HFF-Myc (cell line): ENCODE measurements around the gene FRMPD1.

ENCODE experiments used
- DNase-seq: peaks from one replicate; pipeline ENCODE4 v3.0.0-alpha.2; 2011; ENCODE audit warnings: low read depth; ENCODE audit errors: extremely low read depth
- H3K4me3 ChIP-seq: replicated peaks from 2 replicates; pipeline ENCODE4 v1.5.1; 2011; ENCODE audit warnings: low read depth, mild to moderate bottlenecking, control low read depth, low read length
- TF ChIP-seq, protein P1 (sequence below): IDR thresholded peaks from 2 replicates; pipeline ENCODE4 v1.5.1; 2012; ENCODE audit warnings: mild to moderate bottlenecking, low read depth, low read length, control low read depth; ENCODE audit errors: missing control alignments

The FRMPD1 gene

DNA sequence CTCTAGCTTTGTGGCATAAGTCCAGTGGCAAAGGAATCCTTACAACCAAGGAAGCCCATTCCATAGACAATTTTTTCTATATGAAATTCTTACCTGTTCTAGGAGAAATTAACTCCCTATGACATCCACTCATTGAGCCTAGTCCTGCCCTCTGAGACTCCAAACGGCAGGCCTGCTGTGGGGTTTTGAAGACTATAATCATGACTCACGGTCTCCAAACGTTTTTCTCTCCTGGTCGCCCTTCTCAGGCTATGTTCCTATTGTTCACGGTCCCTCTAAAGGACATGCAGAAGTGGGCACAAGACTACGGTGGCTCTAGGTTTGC lies 133.5 kb downstream of the FRMPD1 start:
- DNase-seq = no peak

DNA sequence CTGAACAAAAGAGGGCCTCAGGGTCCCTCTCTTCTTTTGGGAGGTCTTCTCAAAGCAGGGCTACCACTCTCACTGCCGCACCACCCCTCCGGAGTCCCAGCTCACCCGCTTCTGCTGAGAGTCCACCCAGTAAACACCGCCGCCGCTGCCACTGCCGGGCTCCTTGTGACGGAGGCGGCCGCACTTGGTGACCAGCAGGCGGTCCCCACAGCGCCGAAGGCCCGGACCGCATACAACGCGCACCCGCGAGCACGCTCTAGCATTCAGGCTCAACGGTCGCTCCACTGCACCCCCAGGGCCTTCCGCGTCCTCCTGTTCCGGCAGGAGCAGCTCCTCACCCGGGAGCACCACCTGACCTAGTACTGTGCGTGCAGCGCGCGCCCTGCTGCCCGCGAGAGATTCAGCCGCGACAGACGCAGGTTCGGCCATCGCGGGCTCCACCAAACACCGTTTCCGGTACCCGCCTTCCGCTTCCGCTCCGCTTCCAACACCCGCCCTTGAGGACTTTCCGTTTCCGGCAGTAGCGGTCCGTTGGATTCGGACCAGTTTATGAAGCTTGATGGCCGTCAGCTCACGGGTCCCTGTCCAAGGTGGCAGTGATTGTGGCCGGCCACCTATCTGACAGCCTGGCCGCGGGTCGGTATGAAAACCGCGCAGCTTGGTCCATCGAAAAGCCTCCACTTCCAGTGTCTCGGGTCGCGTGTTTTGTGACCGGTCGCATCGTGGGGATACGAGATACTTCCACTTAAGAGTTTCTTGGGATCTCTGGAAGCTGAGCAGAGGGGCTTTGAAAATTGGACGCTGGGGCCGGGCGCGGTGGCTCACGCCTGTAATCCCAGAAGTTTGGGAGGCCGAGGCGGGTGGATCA lies 134.1 kb downstream of the FRMPD1 start, which contains the start of gene EXOSC3:
TSS of gene EXOSC3 (minus strand) at position 449 of the 868 bp plus-strand sequence. CDS start at position 429, 20 bp downstream.
- peak within 1 kb of the TSS; percentile 83 for H3K4me3 ChIP-seq
- DNase-seq = peak; percentile 67
- TF ChIP-seq, protein P1, sequence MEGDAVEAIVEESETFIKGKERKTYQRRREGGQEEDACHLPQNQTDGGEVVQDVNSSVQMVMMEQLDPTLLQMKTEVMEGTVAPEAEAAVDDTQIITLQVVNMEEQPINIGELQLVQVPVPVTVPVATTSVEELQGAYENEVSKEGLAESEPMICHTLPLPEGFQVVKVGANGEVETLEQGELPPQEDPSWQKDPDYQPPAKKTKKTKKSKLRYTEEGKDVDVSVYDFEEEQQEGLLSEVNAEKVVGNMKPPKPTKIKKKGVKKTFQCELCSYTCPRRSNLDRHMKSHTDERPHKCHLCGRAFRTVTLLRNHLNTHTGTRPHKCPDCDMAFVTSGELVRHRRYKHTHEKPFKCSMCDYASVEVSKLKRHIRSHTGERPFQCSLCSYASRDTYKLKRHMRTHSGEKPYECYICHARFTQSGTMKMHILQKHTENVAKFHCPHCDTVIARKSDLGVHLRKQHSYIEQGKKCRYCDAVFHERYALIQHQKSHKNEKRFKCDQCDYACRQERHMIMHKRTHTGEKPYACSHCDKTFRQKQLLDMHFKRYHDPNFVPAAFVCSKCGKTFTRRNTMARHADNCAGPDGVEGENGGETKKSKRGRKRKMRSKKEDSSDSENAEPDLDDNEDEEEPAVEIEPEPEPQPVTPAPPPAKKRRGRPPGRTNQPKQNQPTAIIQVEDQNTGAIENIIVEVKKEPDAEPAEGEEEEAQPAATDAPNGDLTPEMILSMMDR = no peak

More for the DNA sequence above, 133.5 kb downstream of the FRMPD1 start:
- TF ChIP-seq, protein P1 = no peak
- peak overlapping the region; percentile 83 for H3K4me3 ChIP-seq

DNA sequence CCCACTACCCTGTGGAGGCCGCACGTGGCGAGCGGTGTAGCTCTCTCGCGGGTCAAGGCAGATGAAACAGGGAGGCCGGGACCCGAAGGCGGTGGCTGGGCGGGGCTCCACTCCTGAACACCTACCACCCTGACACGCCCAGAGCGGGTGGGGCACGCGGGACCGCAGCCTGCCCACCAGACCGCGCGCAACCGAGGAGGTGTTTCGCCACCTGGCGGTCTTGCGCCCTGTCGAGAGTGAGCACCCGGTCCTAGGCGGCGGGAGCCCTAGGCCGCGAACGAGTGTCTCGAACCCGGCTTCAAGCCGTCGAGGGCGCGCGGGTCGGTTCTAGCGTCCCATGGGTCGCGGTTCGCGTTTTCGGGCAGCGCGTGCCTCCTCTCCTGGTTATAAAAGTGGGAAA lies 136.3 kb downstream of the FRMPD1 start:
- no peak overlapping the region for H3K4me3 ChIP-seq
- DNase-seq = no peak
- TF ChIP-seq, protein P1 = no peak

DNA sequence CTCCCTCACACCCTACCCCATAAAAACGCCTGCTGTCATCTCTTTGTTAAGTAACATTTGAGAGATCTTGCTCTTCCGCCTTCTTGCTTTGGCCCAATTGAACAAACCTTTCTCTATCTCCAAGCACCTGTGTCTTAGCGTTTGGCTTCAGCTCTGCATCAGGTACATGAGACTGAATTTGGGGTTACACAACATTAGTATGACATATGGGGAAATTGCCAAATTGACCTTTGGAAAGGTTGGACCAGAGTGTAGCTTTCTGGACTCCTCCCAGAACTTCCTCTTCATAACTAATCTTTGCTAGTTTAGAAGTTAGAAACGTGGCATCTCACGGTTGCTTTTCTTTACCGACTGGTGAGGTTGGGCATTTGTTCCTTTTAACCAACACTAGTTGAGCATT lies 137.6 kb downstream of the FRMPD1 start:
- no peak for DNase-seq
- no peak overlapping the region for H3K4me3 ChIP-seq
- TF ChIP-seq, protein P1 = no peak

DNA sequence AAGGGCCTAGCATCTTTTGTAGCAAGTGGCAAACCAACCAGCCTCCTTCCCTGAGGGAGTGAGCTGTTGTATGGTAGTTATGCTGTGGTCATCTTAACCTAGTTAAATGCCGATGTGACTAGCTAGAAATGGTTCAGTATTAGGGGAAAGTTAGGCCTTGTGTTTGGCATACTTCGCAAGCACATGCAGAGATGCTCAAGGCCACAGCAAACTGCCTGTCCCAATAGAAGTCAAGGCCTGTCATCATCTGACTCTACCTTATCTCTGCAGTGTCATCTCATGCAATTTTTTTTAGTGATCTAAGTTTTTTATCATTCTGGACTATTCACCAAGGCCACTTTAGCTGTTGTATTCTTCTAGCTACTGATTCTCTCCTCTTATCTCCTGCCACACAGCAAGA lies 139.3 kb downstream of the FRMPD1 start:
- TF ChIP-seq, protein P1 = no peak
- no peak overlapping the region for H3K4me3 ChIP-seq
- no peak for DNase-seq

DNA sequence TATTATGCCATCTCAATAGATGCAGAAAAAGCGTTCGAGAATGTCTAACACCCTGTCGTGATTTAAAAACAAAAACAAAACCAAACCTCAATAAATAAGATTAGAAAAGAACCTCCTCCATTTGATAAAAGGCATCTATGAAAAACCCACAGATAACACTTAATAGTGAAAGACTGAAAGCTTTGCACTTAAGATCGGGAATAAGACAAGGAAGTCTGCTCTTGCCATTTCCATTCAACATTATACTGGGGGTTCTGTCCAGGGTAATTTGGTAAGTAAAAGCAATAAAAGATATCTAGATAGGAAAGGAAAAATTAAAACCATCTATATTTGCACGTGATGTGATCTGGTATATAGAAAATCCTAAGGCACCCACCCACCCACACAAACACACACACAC lies 141.4 kb downstream of the FRMPD1 start:
- TF ChIP-seq, protein P1 = no peak
- DNase-seq = no peak
- H3K4me3 ChIP-seq = no peak overlapping the region
